ENCODE data around the gene HMGA1.

- TF ChIP-seq RAD21 (conservative IDR thresholded peaks at IDR 0.05) (no peak), CTCF (IDR thresholded peaks at IDR 0.05; ENCODE audit: poor library complexity, severe bottlenecking) (no peak), MXI1 (conservative IDR thresholded peaks at IDR 0.05; ENCODE audit: poor library complexity, severe bottlenecking) (no peak)
Observed at GRCh38 chr6:34278833-34279232, 42.2 kb downstream of the HMGA1 start.
